Measurements from ENCODE around the gene UGP2.
"Not testable (repeated sequence)": the region's sequence is repeated elsewhere in the genome, so short reads cannot be mapped to it uniquely, and the experiment has no call there.

The UGP2 gene

GRCh38 chr2:63899639-63900038 is 57.9 kb downstream of the UGP2 start:
- FAIRE-seq, result no peak

DNA sequence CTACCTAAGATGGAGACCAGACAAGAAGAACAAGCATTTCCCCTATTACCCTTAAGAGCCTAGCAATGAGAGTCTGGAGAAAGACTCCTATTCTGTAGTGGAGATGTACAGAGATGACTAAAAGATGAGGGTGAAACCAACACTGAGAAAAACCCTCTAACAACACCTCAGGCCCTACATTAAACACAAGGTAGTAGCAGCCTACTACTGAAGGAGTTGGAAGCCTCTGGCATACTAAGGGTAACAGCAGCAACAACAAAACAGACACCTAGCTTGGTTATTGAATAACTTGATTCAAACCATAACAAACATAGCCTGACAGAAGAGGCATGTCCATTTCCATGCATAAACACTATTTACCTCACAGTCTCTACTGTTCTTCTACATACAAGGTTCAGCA is 60.5 kb downstream of the UGP2 start:
- FAIRE-seq, result no peak

- FAIRE-seq, result no peak
Observed at GRCh38 chr2:63903003-63903402, 61.3 kb downstream of the UGP2 start.

GRCh38 chr2:63914311-63914710 is 72.6 kb downstream of the UGP2 start:
- no peak for FAIRE-seq

DNA sequence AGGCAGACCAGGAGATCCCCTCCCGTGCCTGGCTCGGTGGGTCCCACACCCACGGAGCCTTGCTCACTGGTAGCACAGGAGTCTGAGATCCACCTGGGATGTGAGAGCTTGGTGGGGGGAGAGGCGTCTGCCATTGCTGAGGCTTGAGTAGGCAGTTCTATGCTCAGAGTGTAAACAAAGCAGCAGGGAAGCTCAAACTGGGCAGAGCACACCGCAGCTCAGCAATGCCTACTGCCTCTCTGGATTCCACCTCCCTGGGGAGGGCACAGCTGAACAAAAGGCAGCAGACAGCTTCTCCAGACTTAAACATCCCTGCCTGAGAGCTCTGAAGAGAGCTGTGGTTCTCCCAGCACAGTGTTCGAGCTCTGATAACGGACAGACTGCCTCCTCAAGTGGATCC is 85.1 kb downstream of the UGP2 start:
- no peak for FAIRE-seq

- not testable (repeated sequence) for FAIRE-seq
Observed at GRCh38 chr2:63932104-63932503, 90.4 kb downstream of the UGP2 start.
